Activated T-helper 17 cell treated with anti-CD3 and anti-CD28 coated beads, Interleukin-2, amount 50 U/mL, for 72 hours (primary cell): ENCODE measurements around the gene VSIG1. TPM values are rescaled to one million over a fixed set of nuclear protein-coding genes. Genes with fewer than 3 reads are reported as not detected.

Experiments
- total RNA-seq, 2 donors: library from RNA; stranded (reverse); gene quantifications; one replicate each; pipeline ENCODE4 v1.2.3, GENCODE V29; 2022

VSIG1 gene
- total RNA-seq, 2 donors from 2014 or later: 0.71 to 1.4 TPM

Other genes with a start within 250 kb of the VSIG1 start
- gene MID2, start 219.2 kb upstream of the VSIG1 start, total RNA-seq: 1 to 10 TPM; 4.2 to 7.1 TPM
- not detected for gene TEX13B, start 62.7 kb upstream of the VSIG1 start, total RNA-seq
- gene PSMD10, start 46.5 kb downstream of the VSIG1 start, total RNA-seq: 10 to 100 TPM; 39.3 to 43.4 TPM
- gene ATG4A, start 46.7 kb downstream of the VSIG1 start, total RNA-seq: 10 to 100 TPM in 1 of 2 donors, 1 to 10 TPM in 1; 9.0 to 11.8 TPM